OCI-LY7 (cell line): ENCODE measurements around the gene MFSD2A.

Experiments
- EZH2phosphoT487 ChIP-seq: fragments of 200-600 bp; sonication (generic); IDR thresholded peaks from 2 replicates; pipeline ENCODE4 v1.6.1; 2018; ENCODE audit warnings: low read depth, borderline replicate concordance, mild to moderate bottlenecking, mixed run types, antibody characterized with exemption, low read length, moderate library complexity, mixed read lengths
- TF ChIP-seq, protein P1 (sequence below): fragments of 200-600 bp; sonication (generic); conservative IDR thresholded peaks from 2 replicates; pipeline ENCODE4 v1.5.1; 2014; ENCODE audit warnings: mild to moderate bottlenecking, antibody characterized with exemption, low read length, moderate library complexity, mixed read lengths

DNA sequence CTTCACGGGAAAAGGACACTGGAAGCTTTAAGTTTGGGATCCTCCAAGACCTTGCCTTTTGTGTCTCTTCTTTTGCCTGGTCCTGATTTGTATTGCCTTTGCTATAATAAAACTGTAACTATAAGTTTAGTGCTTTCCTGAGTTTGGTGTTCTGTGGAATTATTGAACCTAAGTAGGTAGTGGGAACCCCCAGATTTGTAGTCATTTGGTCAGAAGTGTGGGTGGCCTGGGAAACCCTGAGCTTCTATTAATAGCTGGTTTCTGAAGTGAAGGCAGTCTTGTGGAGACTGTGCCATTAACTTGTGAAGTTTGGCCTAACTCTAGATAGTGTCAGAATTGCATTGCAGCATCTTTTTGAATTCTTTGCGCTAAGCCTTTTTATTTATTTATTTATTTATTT is 46.4 kb upstream of the MFSD2A start:
- TF ChIP-seq, protein P1, sequence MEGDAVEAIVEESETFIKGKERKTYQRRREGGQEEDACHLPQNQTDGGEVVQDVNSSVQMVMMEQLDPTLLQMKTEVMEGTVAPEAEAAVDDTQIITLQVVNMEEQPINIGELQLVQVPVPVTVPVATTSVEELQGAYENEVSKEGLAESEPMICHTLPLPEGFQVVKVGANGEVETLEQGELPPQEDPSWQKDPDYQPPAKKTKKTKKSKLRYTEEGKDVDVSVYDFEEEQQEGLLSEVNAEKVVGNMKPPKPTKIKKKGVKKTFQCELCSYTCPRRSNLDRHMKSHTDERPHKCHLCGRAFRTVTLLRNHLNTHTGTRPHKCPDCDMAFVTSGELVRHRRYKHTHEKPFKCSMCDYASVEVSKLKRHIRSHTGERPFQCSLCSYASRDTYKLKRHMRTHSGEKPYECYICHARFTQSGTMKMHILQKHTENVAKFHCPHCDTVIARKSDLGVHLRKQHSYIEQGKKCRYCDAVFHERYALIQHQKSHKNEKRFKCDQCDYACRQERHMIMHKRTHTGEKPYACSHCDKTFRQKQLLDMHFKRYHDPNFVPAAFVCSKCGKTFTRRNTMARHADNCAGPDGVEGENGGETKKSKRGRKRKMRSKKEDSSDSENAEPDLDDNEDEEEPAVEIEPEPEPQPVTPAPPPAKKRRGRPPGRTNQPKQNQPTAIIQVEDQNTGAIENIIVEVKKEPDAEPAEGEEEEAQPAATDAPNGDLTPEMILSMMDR, result no peak
- no peak for TF ChIP-seq EZH2phosphoT487
